ENCODE results near the gene SIAH3. TPM values are rescaled to one million over a fixed set of nuclear protein-coding genes. Genes with fewer than 3 reads are reported as not detected.
"Not testable (repeated sequence)": the region's sequence is repeated elsewhere in the genome, so short reads cannot be mapped to it uniquely, and the experiment has no call there.

SIAH3 gene
- total RNA-seq, 1 experiment from 2014 or later, result not detected

DNA sequence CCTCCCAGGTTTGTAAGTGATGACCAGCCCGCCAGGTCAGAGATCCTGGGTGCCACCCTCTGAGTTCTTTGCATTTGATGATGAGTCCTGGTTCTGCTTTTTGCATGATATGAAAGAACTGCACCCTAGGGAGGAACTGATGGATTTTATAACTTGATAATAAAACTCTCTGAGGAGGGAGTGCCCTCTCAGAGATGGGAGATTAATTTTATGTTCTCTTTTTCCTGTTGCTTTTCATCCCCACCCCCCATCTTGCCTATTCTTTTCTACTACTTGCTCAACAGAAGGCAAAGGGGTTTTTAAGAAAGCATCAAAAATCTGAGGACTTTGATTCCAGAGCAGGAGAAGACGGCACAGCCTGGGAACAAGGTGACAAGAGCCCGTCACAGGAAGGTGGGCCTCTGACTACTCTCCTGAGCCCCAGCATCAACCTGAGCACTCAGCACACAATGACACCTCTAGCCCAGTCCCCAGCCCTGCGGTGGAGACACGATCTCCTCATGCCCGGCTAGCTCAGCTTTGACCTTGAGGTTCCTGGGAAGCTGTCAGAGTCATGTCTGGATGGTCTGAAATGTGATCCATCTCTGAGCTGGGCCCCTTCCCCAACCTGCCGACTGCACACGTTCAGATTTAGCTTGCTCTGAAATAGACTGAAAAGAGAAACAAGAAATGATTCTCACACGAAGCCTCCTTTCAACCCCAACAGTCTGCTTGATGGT lies 69.1 kb downstream of the SIAH3 start:
- no peak for DNase-seq (ENCODE audit: low spot score)

DNA sequence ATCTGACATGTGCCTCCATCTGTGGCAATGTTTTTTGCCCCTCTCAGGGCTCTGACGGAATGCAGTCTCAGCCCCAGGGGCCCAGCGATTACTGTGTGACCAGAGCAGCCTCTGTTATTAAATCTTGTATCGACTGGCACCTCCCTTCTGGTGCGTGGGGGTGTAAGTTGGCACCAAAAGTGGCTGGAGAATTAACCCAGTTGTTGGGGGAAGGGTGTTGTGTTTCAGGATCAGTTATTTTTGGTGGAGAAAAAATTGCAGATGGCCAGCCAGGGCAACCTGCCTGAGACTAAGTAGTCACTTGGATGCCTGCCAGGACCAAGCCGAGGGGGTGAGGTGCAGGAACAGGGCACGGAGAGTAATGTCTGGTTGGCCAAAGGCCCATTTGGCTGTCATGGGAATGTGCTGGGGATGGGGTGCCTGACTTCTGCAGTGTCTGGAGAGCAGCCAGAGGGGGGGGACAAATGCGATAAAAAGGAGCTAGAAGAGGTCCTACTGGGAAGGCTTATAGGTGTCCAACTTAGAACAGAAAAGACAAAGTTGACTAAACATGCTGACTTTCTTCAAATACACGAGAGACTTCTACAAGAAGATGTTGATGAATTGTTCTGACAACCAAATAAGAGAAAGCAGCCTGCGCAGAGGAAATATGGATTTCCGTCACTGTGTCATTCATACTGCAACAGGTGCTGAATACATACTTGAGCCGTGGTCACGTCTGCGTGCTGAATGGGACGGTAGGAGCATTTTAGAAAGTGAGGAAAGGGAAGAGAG lies 69.8 kb downstream of the SIAH3 start:
- peak; percentile 47 for DNase-seq (ENCODE audit: low spot score)

DNA sequence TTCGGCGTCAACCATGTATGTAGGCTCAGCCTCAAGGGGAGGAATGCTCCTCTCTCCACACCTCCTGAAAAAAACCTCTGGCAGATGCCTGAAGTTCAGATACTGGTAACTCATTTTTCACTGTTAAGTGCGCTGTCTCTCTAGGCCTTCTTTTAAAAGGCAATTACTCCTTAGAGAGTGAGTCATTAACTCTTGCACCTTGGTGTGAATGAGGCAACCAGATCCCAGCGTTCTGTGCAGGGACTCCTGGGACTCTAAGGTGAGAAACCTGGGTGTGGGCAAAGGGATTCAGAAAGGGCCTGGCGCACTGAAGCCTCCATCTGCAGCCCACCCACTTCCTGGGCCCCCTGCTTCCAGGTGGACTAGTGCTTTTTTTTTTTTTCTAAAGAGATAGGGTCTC lies 71.7 kb downstream of the SIAH3 start:
- DNase-seq (ENCODE audit: low spot score), result no peak

DNA sequence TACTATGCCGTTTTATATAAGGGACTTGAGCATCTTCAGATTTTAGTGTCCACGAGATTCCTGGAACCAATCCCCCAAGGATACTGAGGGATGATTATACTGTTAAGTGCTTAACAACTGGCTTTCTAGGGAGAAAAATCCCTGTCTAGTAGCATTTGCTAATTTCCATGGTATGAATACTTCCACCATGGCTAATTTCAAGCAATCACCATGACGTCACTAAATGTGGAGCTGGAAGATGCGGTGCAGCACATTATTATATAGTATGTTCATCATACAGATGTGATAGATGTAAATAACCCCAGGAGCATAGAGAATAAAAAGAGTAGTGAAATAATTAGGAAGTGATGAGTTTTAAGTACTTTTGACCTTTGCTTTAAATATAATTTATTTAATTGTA lies 72.7 kb downstream of the SIAH3 start:
- DNase-seq (ENCODE audit: low spot score), result no peak

DNA sequence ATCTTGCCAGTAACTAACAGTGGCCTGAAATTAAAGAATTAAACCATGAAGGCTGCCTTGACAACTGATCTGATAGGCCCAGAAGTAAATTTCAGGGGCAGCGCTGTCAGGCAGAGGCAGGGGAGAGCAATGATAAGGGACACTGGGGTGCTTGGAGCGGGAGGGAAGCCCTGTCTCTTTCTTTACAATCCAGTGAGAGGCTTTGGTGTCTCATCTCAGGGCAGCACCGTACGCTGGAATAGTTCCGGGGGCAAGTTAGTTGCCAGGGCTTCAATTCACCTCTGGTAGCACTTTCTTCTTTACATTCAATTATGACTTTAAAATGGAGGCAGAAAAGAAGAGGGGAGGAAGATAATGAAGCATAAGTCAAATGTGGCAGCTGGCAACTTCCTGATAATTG lies 74.8 kb downstream of the SIAH3 start:
- no peak for DNase-seq (ENCODE audit: low spot score)

DNA sequence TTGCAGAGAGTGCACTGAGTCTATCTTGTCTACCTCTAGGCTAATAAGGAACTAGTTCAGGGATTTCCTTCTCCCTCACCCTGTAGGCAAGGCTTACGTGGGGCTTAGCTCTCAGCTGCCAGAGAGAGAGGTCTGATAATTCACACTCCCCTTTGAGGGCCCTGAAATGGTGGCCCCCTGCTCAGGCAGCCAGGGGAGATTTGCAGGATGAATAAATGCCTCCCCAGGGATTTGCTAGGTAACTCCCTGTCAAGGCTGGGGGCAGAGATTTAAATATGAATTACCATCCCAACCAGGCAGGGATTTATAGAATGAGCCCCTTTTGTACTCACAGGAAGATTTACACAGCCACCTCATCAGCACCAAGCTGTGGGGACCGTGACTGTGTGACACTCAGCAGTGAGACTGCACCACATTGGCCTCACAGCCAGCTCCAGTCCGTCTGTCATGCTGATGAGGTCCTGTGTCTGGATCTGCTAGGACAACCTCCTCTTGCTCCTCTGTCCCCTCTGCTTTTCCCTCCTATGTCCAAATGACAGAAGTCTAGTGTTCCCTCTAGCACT lies 76.1 kb downstream of the SIAH3 start:
- no peak for DNase-seq (ENCODE audit: low spot score)

DNA sequence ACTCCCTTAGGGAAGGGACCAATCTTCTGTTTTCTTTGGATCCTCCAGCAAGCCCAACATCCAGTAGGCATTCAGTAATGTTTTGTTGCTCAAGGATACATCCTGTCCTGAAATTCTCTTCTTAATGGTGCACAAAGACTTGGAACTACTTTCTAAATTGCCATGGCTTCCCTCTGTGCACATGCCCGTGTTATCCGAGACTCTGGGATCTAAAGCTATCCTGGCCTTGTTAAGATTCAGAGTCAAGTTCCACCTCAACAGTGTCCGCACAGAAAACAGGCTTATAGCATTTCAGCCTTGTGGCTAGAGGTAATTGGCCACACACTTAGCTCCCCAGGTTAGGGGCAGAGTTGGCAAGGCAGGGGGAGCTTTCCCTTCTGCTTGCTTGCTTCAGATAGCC lies 77.6 kb downstream of the SIAH3 start:
- no peak for DNase-seq (ENCODE audit: low spot score)

DNA sequence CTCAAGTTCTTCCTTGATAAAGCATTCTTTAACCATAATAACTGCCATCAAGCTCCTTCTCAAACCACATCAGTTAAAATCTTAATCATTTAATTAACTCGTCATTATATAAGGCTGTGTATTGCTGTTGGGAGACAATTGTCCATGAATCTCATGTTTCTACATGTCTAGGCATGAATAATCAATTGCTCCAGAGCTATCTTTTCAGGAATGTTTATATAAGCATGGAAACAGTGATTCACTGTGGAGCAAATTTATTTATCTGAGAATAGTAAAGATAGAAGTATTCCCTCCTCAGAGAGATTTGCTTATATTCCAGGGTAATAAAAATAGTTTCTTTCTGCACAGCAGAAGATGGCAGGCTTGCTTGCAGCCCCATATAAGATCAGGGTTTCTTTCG lies 78.3 kb downstream of the SIAH3 start:
- DNase-seq (ENCODE audit: low spot score), result no peak

DNA sequence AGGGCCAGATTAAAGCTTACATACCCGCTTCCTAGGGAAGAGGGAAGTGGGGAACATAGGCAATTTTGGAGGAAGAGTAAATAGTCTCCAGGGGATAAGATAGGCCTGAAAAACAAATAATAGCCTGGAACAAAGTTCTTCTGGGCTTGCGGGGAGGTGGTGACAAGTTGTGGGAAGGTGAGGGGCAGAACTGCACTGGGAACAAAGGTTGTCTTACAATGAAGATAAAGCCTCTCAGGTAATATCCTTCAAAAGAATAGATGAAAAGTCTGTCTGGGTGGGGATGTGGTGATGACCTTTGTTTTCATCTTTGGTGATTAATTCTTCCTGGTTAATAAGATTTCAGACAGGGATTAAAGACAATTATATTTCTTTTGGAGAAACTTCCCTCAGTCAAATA lies 80.7 kb downstream of the SIAH3 start:
- no peak for DNase-seq (ENCODE audit: low spot score)

DNA sequence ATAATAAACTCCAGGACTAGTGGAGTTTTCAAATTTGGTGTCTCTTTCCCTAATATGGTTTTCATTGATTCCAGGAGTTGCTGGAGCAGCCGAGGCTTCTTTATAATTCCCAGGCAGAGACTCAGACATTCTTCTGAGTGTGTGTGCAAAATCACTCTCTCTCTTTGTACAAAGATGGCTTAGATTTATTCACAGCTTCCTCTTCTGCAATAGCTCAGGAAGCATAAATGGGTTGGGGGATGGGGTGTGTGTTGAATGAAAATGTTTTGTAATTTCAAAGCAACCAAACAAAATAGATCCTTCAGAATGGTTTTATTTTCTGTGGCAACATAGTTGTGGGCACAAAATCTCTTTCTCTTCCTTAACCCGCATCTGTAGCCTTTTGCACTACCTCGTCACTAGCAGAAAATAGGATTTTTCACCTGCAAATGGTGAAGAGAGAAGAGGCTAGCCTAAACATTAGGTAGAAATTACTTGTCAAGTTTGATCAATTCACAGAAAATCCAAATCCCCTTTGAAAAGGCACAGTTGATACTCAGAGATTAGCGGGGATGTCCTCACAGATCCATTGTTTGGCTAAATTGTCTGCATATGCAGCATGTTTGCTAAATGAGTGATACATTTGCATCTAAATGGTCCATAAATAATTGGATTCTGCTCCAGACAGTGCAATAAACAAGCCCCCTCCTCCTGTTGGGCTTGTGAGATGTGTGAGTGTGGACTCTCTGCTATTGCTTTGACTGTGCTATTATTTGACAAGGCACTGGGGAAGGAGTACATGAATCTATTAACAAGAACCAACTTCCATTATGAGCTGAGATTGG lies 82.7 kb downstream of the SIAH3 start:
- no peak for DNase-seq (ENCODE audit: low spot score)

DNA sequence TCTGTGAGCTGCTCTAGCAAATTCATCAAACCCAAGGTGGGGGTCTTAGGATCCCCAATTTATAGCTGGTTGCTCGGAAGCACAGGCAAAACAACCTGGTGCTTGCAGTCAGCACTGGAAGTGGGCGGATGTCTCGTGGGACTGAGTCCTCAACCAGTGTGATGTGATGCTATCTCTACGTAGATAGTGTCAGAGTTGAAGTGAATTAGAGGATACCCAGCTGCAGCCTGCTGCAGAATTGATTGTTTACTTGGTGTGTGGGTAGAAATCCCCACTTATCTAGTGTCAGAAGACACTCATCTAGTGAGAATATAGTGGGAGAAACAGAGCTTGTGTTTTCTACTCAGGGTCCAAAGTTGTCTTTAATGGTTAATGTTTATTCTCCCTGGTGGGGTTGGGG lies 86.1 kb downstream of the SIAH3 start:
- no peak for DNase-seq (ENCODE audit: low spot score)

DNA sequence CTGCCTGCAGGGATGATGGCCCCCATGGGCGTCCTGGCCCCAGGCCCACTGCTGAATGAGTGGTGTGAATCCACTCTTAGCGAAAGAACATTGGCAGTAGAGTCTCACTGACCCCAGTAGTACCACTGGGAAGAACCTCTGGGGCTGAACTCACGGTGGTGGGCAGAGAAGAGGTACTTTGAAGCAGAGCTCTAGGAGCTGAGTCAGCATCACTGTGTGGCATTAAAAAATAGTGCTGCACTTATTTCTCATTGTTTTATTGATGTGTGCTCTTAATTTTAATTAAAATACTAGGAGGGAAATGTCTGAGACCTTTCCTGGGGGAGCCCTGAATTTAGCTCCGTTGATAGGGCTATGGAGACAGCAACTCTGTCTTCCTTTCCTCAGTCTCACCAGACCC lies 88.1 kb downstream of the SIAH3 start:
- DNase-seq (ENCODE audit: low spot score), result no peak

DNA sequence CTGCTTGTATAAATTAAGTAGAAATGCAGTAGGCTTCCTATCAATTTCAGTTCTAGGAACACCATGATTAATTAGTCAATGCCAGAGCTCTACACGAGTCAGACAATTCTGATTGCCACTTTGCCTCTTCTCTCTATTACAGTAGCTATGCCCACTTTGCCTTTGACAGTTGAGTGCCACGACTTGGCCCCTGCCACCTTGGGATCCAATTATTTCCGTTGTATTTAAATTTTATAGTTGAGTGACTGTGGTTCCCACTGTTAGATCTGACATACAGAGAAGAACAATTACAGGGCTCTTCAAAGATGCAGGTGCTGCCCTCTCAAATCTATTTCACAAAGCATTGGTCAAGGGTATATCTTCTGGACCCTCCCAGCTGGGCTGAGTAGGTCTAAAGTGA lies 94.0 kb downstream of the SIAH3 start:
- DNase-seq (ENCODE audit: low spot score), result not testable (repeated sequence)

DNA sequence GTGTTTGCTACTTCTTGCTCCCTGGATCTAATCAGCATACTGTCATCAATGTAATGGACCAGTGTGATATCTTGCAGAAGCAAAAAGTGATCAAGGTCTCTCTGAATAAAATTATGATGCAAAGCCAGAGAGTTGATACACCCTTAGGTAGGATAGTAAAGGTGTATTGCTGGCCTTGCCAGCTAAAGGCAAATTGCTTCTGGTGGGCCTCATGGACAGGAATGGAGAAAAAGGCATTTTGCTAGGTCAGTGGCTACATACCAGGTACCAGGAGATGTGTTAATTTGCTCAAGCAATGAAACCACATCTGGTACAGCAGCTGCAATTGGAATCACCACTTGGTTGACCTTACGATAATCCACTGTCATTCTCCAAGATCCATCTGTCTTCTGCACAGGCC lies 95.1 kb downstream of the SIAH3 start:
- not testable (repeated sequence) for DNase-seq (ENCODE audit: low spot score)

DNA sequence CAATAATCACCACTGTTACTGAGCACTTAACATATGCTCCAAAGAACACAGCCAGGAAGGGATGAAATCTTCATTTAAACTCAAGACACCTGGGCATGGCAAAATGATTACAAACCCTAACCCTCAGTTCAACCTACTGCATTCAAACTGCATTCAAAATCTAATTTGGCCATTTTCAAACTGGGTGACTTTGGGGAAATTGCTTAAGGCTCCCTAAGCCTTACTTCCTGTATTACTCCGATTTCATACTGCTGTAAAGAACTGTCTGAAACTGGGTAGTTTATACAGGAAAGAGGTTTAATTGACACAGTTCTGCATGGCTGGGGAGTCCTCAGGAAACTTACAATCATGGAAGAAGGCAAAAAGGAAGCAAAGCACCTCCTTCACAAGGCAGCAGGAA lies 99.0 kb downstream of the SIAH3 start:
- DNase-seq (ENCODE audit: low spot score), result no peak

DNA sequence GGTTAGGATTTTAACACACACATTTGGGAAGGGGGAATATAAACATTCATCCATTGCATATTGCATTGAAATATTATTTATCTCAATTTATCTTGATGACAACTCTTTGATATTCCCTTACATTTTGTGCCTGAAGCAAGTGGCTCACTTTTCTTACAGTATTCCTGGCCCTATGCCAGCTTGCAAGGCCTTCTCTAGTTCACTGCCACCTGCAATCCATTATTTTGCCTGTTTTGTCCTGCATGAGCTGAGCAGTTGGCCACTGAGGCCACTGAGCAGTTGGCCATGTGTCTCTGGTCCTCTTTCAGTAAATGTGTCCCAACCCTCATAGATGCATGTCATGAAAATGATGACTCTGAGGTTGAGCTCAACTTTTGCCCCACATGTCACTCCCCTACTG lies 99.7 kb downstream of the SIAH3 start:
- DNase-seq (ENCODE audit: low spot score), result no peak

DNA sequence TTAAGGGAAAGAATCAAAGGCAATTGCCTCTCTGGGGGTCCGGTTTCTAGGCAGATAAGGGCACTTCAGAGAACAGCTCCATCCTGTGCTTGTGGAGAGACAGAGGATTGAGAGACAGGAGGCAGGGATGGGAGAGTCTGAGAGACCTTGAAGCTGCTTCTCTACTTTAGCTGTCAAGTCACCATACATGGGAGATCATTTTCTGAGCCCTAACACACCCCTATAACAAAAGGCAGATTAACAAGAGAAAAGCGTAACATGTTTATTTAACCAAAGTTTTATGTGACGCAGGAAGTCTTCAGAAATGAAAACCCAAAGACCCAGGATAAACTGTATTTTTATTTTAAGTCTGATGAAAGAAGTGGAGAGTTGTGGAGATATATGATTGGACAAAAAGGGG lies 101.0 kb downstream of the SIAH3 start:
- DNase-seq (ENCODE audit: low spot score), result no peak

DNA sequence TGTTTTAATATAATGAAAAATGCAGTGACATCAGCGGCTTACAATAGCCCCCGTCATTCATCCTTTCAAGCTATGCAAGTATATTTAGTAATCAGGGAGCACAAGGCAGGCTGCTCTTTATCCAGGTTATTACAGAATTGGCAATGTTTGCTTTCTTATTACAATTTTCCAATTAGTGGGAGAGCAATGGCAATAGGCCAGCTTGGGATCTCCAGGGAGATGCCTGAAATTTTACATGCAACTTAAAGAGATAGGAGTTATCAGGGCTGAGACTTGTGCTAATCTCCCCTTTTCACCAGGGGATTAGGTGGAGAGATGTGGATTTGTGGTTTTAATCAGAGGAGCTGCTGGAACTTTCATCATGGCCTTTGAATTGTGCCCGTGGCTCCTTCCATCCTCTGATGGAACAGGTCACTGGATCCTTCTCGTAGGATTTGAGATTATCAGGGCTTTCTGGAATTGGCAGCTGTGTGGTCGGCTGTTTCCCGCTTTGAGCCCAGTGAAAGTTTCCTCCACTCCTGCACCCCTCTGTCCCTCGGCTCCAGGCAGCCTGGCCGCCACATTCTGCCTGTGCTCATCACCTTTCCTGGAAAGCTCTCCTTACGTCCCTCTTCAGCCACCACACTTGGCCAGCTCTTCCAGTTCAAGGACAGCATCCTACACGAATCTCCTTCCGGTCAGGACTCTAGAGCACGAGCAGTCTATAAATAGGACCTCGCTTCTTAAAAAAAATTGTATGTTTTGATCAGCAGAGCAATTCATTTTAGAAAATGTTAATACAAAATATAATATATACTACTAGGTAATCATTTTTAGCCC lies 102.4 kb downstream of the SIAH3 start:
- no peak for DNase-seq (ENCODE audit: low spot score)

DNA sequence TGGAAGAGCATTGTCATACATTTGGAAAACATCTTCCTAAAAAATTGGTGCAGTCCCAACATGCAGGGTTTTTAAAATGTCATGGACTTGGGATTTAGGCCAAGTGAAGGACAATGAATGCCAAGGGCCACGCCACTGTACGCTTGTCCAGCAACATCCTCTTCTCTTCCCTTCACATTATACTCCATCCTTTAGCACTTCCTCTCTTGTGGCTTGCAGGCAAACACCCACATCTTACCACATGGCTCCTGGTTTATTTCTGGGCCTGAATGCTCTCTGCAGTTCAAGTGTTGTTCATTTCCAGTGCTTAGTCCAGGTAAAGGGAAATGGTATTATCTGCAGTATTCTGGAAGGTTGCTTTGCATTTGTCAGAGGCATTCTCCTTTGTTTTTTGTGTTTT lies 104.5 kb downstream of the SIAH3 start:
- no peak for DNase-seq (ENCODE audit: low spot score)

DNA sequence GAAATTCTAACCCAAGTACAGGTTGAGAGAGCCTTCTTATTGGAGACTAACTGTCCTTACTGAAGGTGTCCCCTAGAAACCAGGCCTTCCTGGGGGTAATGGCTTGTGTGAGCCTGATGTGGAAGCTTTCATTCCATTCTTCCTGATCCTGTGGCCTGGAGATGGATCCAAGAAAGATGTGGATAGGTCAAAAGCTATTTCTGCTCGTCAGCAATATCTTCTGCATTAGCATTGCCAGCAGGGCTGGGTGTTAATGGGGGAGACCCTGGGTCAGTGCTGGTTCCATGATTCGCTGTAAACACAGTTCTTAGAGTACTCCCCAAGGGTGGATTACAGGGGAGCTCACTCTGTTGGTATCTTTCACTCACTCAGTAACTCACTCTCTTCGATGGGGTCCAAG lies 106.6 kb downstream of the SIAH3 start:
- DNase-seq (ENCODE audit: low spot score), result no peak

DNA sequence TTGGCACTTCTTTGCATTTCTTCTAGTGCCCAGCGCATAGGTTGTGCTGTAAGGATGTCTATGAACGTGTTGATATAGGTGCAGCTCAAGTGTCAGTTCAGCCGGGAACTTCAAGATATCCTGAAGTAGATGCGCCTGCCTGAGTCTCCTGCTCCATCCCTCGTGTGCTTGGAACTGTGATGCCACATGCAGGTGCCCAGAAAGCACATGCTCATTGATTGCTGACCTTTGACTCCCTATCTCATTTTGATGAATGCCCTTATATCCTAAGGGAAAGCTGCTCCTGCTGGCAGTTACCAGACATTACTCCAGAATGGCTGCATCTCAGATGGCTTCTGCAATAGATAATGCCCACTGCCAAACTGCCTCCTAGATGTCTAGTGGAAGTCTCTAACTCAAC lies 108.6 kb downstream of the SIAH3 start:
- DNase-seq (ENCODE audit: low spot score), result no peak
